HL-60 (cell line): Measurements from ENCODE around the gene YIPF6.
"Not testable (repeated sequence)": the region's sequence is repeated elsewhere in the genome, so short reads cannot be mapped to it uniquely, and the experiment has no call there.

Experiments used
- CTCF ChIP-seq: IDR thresholded peaks from one replicate; pipeline ENCODE4 v1.5.1; 2011; ENCODE audit warnings: low read length, control low read depth, inconsistent platforms; ENCODE audit not compliant: insufficient read depth
- GABPA ChIP-seq: IDR thresholded peaks from 2 replicates; pipeline ENCODE4 v1.6.1; 2012; ENCODE audit warnings: low read depth
- POLR2AphosphoS5 ChIP-seq: IDR thresholded peaks from 2 replicates; pipeline ENCODE4 v1.6.1; 2012; ENCODE audit warnings: low read depth
- REST ChIP-seq: IDR thresholded peaks from 2 replicates; pipeline ENCODE4 v1.6.1; 2012; ENCODE audit warnings: low read depth; ENCODE audit not compliant: insufficient replicate concordance
- SPI1 ChIP-seq: IDR thresholded peaks from 2 replicates; pipeline ENCODE4 v1.6.1; 2012; ENCODE audit warnings: low read depth, mild to moderate bottlenecking, borderline replicate concordance

- TF ChIP-seq GABPA, CTCF, SPI1, POLR2AphosphoS5, REST: not testable (repeated sequence)
Observed at GRCh38 chrX:68486198-68486597, 12.7 kb upstream of the YIPF6 start.
